ENCODE measurements around the gene ASTN2.

- TF ChIP-seq CTCF (IDR thresholded peaks at IDR 0.05; ENCODE audit: low read depth, low read length, poor library complexity, severe bottlenecking) = no peak
- TF ChIP-seq EZH2phosphoT487 (IDR thresholded peaks at IDR 0.05; ENCODE audit: borderline replicate concordance, low read length) = no peak
These were observed 834.0 kb downstream of the ASTN2 start for GRCh38 chr9:116580853-116581252.

Data from DOHH2 (cell line).